DOHH2 (cell line): ENCODE results near the gene TWF2.

Source experiments
- H3F3A ChIP-seq: fragments of 200-600 bp; sonication (generic), shearing (Covaris generic); 2 replicates; pipeline ENCODE4 v1.6.0; 2016; ENCODE audit warnings: antibody characterized with exemption, mild to moderate bottlenecking; ENCODE audit not compliant: control insufficient read depth, insufficient read depth
- H3K27ac ChIP-seq: fragments of 200-600 bp; sonication (generic); 2 replicates; pipeline ENCODE4 v1.5.1; 2014; ENCODE audit warnings: low read depth, mild to moderate bottlenecking, low read length, moderate library complexity
- H3K27me3 ChIP-seq: fragments of 200-600 bp; sonication (generic); 2 replicates; pipeline ENCODE4 v1.6.1; 2014; ENCODE audit warnings: mild to moderate bottlenecking, low read length, mixed read lengths; ENCODE audit not compliant: control insufficient read depth
- H3K36me3 ChIP-seq: fragments of 200-600 bp; sonication (generic); 2 replicates; pipeline ENCODE4 v1.6.1; 2014; ENCODE audit warnings: mild to moderate bottlenecking, low read length, moderate library complexity, mixed read lengths; ENCODE audit not compliant: control insufficient read depth
- H3K4me1 ChIP-seq: fragments of 200-600 bp; sonication (generic); 2 replicates; pipeline ENCODE4 v1.6.1; 2014; ENCODE audit warnings: mild to moderate bottlenecking, low read length, mixed read lengths; ENCODE audit not compliant: control insufficient read depth
- H3K4me2 ChIP-seq: fragments of 200-600 bp; sonication (generic); 2 replicates; pipeline ENCODE4 v1.6.0; 2014; ENCODE audit warnings: mild to moderate bottlenecking, low read length, moderate library complexity
- H3K4me3 ChIP-seq: fragments of 200-600 bp; sonication (generic); 2 replicates; pipeline ENCODE4 v1.5.1; 2014; ENCODE audit warnings: mild to moderate bottlenecking, low read length, mixed read lengths
- H3K79me2 ChIP-seq: fragments of 200-600 bp; sonication (generic); 2 replicates; pipeline ENCODE4 v1.6.1; 2014; ENCODE audit warnings: mild to moderate bottlenecking, low read length, mixed read lengths; ENCODE audit not compliant: control insufficient read depth
- H3K9me2 ChIP-seq: fragments of 200-600 bp; sonication (generic); replicated peaks from 2 replicates; pipeline ENCODE4 v1.6.1; 2014; ENCODE audit warnings: mild to moderate bottlenecking, low read length, mixed read lengths; ENCODE audit not compliant: control insufficient read depth
- H3K9me3 ChIP-seq: fragments of 200-600 bp; sonication (generic); 2 replicates; pipeline ENCODE4 v1.6.1; 2014; ENCODE audit warnings: antibody characterized with exemption, low read length, mixed read lengths; ENCODE audit not compliant: control insufficient read depth, insufficient read depth
- H4K20me1 ChIP-seq: fragments of 200-600 bp; sonication (generic); 2 replicates; pipeline ENCODE4 v1.6.0; 2014; ENCODE audit warnings: low read depth, mild to moderate bottlenecking, antibody characterized with exemption, low read length, moderate library complexity; ENCODE audit not compliant: control insufficient read depth, insufficient read depth
- EZH2phosphoT487 ChIP-seq: fragments of 200-600 bp; sonication (generic); IDR thresholded peaks from 2 replicates; pipeline ENCODE4 v1.6.1; 2017; ENCODE audit warnings: borderline replicate concordance, mild to moderate bottlenecking, antibody characterized with exemption, low read length, moderate library complexity, mixed read lengths
- TF ChIP-seq, protein P1 (sequence below): fragments of 200-600 bp; sonication (generic); IDR thresholded peaks from one replicate; pipeline ENCODE4 v1.5.1; 2014; ENCODE audit warnings: antibody characterized with exemption, mild to moderate bottlenecking, low read depth, low read length; ENCODE audit not compliant: poor library complexity, severe bottlenecking

TWF2 gene

DNA sequence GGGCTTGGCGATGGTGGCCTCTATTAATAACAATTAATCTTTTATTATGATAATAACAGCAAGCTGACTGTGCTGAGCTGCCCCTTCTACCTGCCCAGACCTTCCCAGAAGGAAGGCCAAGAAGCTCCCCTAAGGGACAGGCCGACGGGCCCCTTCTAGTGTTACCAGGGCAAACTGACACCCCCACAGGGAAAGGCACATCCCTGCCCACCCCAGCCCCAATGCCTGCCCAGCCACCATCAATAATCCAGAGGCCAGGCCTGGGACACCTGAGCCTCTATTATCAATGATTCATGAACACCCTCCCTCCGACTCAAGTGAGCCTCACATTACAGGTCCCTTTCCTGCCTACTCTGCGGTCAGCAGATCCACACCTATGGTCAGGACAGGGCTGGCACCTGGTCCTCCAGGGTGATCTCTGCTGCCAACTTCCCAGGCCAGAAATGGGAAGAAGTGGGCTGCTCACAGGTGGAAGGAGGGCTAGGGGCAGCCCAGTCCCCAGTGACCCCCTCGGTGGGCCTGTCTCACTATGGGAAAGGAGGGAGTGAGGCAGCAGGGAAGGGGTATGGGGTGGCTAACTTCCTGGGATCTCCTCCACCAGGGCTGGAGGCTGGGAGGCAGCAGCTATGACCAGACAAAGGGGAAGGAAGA, 1.8 kb downstream of the TWF2 start:
- Histone ChIP-seq H3K4me1 (peaks cover 26% of the 10 kb centered on the region), H3K9me3 (no peaks in the 10 kb centered on the region), H3K36me3 (peaks cover 22% of the 10 kb centered on the region), H3F3A (no peaks in the 10 kb centered on the region; the same call in 1 of the 2 replicates), H3K4me3 (peak overlapping the region; percentile 85), H4K20me1 (no peaks in the 10 kb centered on the region; the same call in 1 of the 2 replicates), H3K79me2 (peaks cover 44% of the 10 kb centered on the region), H3K27ac (no peak overlapping the region), H3K9me2 (no peaks in the 10 kb centered on the region), H3K27me3 (no peaks in the 10 kb centered on the region), H3K4me2 (peak overlapping the region; percentile 99)
- no peak for TF ChIP-seq EZH2phosphoT487
- TF ChIP-seq, protein P1, sequence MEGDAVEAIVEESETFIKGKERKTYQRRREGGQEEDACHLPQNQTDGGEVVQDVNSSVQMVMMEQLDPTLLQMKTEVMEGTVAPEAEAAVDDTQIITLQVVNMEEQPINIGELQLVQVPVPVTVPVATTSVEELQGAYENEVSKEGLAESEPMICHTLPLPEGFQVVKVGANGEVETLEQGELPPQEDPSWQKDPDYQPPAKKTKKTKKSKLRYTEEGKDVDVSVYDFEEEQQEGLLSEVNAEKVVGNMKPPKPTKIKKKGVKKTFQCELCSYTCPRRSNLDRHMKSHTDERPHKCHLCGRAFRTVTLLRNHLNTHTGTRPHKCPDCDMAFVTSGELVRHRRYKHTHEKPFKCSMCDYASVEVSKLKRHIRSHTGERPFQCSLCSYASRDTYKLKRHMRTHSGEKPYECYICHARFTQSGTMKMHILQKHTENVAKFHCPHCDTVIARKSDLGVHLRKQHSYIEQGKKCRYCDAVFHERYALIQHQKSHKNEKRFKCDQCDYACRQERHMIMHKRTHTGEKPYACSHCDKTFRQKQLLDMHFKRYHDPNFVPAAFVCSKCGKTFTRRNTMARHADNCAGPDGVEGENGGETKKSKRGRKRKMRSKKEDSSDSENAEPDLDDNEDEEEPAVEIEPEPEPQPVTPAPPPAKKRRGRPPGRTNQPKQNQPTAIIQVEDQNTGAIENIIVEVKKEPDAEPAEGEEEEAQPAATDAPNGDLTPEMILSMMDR, result no peak

GRCh38 chr3:52236424-52236886, 2.5 kb downstream of the TWF2 start:
- no peaks in the 10 kb centered on the region for H3K27me3 ChIP-seq
- no peaks in the 10 kb centered on the region for H3K9me3 ChIP-seq
- no peaks in the 10 kb centered on the region; the same call in 1 of the 2 replicates for H4K20me1 ChIP-seq
- no peak overlapping the region for H3K4me3 ChIP-seq
- peaks cover 44% of the 10 kb centered on the region for H3K79me2 ChIP-seq
- H3F3A ChIP-seq, result no peaks in the 10 kb centered on the region; the same call in 1 of the 2 replicates
- H3K27ac ChIP-seq, result no peak overlapping the region
- no peaks in the 10 kb centered on the region for H3K9me2 ChIP-seq
- no peak overlapping the region for H3K4me2 ChIP-seq
- peaks cover 25% of the 10 kb centered on the region for H3K36me3 ChIP-seq
- TF ChIP-seq EZH2phosphoT487, result no peak
- TF ChIP-seq, protein P1, result no peak
- peaks cover 33% of the 10 kb centered on the region for H3K4me1 ChIP-seq

DNA sequence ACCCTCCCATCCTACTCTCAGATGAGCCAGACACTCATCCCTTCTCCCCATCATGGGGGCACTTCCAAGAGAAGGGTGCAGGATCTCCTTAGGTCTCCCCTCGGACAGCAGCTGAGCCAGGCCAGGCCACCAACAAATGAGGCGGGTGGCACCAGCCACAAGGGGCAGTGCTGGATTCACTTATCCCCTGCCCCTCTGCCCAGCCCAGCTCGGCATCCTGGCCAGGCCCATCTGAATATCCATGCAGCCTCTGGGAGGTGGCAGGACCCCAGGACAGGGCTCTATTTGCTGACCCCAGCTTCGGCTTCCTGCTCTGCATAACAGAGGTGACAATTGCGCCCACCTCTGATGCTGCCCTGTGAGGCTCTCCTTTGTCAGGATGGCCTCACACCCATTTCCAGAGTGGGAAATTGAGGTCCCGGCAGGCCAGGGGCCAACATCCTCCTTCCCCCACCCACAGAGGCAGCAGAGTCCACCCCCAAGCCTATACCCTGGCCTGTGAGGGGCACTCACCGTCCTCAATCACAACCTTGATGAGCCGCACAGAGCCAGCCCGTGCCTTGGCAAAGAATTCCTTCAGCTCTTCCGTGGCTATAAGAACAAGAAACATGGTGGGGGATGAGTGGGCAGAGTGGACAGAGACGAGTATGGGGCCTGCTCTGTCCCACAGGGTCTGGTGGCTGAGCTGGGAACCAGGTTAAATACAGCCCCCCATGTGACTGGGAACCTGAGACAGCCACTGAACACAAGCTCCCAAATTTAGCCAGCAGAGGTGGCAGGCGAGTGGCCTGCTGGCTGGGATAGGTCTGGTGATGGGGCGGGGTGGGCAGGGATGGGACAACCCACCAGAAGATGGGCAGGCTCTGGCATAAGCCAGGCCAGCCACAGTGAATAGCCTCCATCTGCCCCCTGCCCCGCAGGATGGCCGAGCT, 4.2 kb downstream of the TWF2 start:
- no peaks in the 10 kb centered on the region; the same call in 1 of the 2 replicates for H4K20me1 ChIP-seq
- H3K9me3 ChIP-seq, result no peaks in the 10 kb centered on the region
- H3K27ac ChIP-seq, result no peak overlapping the region
- no peaks in the 10 kb centered on the region for H3F3A ChIP-seq
- H3K27me3 ChIP-seq, result no peaks in the 10 kb centered on the region
- no peak overlapping the region for H3K4me3 ChIP-seq
- H3K4me2 ChIP-seq, result no peak overlapping the region
- peaks cover 24% of the 10 kb centered on the region for H3K4me1 ChIP-seq
- peaks cover 36% of the 10 kb centered on the region for H3K79me2 ChIP-seq
- H3K9me2 ChIP-seq, result no peaks in the 10 kb centered on the region
- peaks cover 33% of the 10 kb centered on the region for H3K36me3 ChIP-seq
- no peak for TF ChIP-seq EZH2phosphoT487
- TF ChIP-seq, protein P1, result peak; percentile 16
